ENCODE measurements around the gene ZNRF2. TPM values are rescaled to one million over a fixed set of nuclear protein-coding genes. Genes with fewer than 3 reads are reported as not detected.
"Not testable (repeated sequence)": the region's sequence is repeated elsewhere in the genome, so short reads cannot be mapped to it uniquely, and the experiment has no call there.

Gene ZNRF2
- total RNA-seq, 1 donor from 2014 or later = 13.8 TPM

DNA sequence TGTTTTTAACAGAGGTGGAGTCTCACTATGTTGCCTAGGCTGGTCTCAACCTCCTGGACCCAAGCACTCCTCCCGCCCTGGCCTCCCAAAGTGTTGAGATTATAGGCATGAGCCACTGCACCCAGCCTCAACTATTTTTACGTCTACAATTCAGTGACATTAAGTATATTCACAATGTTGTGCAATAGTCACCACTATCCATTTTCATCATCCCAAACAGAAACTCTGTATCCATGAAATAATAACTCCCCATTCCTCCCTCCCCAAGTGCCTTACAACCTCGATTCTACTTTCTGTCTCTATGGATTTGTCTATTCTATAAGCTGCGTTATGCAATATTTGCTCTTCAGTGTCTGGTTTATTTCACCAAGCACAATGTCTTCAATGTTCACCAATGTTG, 20.3 kb upstream of the ZNRF2 start:
- DNase-seq (ENCODE audit: low spot score, unreplicated experiment) = no peak
- H3K4me3 Mint-ChIP-seq (ENCODE audit: low read depth) = no peak overlapping the region
- H3K27ac Mint-ChIP-seq = no peak overlapping the region
- H3K4me1 Mint-ChIP-seq (ENCODE audit: low read depth) = peaks cover 22% of the 10 kb centered on the region
- TF ChIP-seq, protein P1, sequence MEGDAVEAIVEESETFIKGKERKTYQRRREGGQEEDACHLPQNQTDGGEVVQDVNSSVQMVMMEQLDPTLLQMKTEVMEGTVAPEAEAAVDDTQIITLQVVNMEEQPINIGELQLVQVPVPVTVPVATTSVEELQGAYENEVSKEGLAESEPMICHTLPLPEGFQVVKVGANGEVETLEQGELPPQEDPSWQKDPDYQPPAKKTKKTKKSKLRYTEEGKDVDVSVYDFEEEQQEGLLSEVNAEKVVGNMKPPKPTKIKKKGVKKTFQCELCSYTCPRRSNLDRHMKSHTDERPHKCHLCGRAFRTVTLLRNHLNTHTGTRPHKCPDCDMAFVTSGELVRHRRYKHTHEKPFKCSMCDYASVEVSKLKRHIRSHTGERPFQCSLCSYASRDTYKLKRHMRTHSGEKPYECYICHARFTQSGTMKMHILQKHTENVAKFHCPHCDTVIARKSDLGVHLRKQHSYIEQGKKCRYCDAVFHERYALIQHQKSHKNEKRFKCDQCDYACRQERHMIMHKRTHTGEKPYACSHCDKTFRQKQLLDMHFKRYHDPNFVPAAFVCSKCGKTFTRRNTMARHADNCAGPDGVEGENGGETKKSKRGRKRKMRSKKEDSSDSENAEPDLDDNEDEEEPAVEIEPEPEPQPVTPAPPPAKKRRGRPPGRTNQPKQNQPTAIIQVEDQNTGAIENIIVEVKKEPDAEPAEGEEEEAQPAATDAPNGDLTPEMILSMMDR (IDR thresholded peaks at IDR 0.05; ENCODE audit: unreplicated experiment) = no peak
- H3K36me3 Mint-ChIP-seq (ENCODE audit: insufficient read depth) = no peaks in the 10 kb centered on the region
- H3K27me3 Mint-ChIP-seq = no peaks in the 10 kb centered on the region
- H3K9me3 Mint-ChIP-seq (ENCODE audit: low read depth) = no peaks in the 10 kb centered on the region

DNA sequence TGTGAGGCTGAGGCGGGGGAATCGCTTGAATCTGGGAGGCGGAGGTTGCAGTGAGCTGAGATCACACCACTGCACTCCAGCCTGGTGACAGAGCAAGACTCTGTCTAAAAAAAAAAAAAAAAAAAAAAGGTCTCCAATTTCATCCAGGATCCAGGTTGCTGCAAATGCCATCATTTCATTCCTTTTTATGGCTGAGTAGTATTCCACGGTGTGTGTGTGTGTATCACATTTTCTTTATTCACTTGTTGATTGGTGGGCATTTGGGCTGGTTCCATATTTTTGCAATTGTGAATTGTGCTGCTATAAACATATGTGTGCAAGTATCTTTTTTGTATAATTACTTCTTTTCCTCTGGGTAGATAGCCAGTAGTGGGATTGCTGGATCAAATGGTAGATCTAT, 19.2 kb upstream of the ZNRF2 start:
- H3K36me3 Mint-ChIP-seq (ENCODE audit: insufficient read depth); H3K27me3 Mint-ChIP-seq; H3K4me3 Mint-ChIP-seq (ENCODE audit: low read depth); H3K9me3 Mint-ChIP-seq (ENCODE audit: low read depth); DNase-seq (ENCODE audit: low spot score, unreplicated experiment); H3K27ac Mint-ChIP-seq: not testable (repeated sequence)
- peaks cover 19% of the 10 kb centered on the region for H3K4me1 Mint-ChIP-seq (ENCODE audit: low read depth)

DNA sequence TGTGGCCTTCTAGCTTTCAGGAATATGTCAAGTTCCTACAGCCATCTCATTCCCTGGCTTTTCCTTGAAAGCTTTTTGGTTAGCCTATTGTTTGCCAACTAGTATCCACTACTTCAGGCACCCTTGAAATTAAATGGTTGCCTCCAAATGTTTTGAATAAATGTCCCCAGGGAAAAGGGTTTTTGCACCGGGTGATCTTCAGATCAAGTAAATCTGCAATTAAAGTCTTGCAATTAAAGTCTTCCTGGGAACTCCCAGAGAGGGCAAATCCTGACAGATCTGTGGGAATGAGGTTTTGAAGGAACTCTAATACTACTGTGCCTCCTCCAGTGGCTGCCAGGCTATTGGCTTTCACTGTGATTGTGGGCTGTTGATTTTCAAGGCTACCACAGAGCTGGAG, 17.7 kb upstream of the ZNRF2 start:
- H3K27ac Mint-ChIP-seq = no peak overlapping the region
- DNase-seq (ENCODE audit: low spot score, unreplicated experiment) = no peak
- TF ChIP-seq, protein P1 (IDR thresholded peaks at IDR 0.05; ENCODE audit: unreplicated experiment) = no peak
- peaks cover 18% of the 10 kb centered on the region for H3K4me1 Mint-ChIP-seq (ENCODE audit: low read depth)
- H3K9me3 Mint-ChIP-seq (ENCODE audit: low read depth) = no peaks in the 10 kb centered on the region
- H3K36me3 Mint-ChIP-seq (ENCODE audit: insufficient read depth) = no peaks in the 10 kb centered on the region
- H3K27me3 Mint-ChIP-seq = no peaks in the 10 kb centered on the region
- H3K4me3 Mint-ChIP-seq (ENCODE audit: low read depth) = no peak overlapping the region

DNA sequence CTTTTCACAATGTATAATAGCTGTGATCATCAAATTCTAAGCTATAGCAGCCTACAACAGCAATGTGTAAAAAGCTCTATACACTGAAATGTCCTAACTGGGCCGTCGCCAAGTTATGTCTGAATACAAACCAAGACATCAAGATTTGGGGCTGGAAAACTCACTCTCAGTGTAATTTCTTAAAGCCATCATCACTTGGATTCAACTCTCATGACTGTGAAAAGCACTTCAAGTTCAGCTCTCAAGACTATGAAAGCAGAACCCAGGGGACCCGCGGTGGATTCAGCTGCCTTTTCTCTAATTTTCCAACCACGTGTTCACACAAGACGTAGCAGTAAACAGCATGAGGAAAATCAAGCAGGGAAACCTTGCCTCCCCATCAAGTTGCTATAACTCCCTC, 15.8 kb upstream of the ZNRF2 start:
- no peak overlapping the region for H3K27ac Mint-ChIP-seq
- no peaks in the 10 kb centered on the region for H3K9me3 Mint-ChIP-seq (ENCODE audit: low read depth)
- no peaks in the 10 kb centered on the region for H3K27me3 Mint-ChIP-seq
- DNase-seq (ENCODE audit: low spot score, unreplicated experiment) = no peak
- TF ChIP-seq, protein P1 (IDR thresholded peaks at IDR 0.05; ENCODE audit: unreplicated experiment) = no peak
- no peak overlapping the region for H3K4me3 Mint-ChIP-seq (ENCODE audit: low read depth)
- peaks cover 5% of the 10 kb centered on the region for H3K4me1 Mint-ChIP-seq (ENCODE audit: low read depth)
- no peaks in the 10 kb centered on the region for H3K36me3 Mint-ChIP-seq (ENCODE audit: insufficient read depth)

DNA sequence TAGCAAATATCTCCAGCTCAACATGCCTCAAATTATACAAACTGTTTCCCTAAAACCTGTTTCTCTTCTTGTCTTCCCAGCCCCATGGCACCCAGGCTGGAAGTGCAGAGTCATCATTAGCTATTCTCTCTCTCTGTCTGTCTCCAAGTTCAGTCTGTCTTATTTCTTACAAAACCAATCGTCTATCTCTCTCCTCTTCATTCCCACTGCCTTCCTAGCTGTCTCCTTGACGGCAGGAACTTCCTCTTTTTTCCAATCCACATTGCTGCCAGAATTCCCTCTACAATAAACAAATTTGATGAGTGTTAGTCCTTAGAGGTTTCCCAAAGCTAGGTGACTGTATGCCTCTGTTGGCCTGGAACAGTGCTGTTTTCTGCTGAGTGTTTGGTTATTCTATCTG, 14.9 kb upstream of the ZNRF2 start:
- Mint-ChIP-seq H3K9me3 (ENCODE audit: low read depth) (no peaks in the 10 kb centered on the region), H3K4me1 (ENCODE audit: low read depth) (no peaks in the 10 kb centered on the region), H3K36me3 (ENCODE audit: insufficient read depth) (no peaks in the 10 kb centered on the region), H3K27me3 (no peaks in the 10 kb centered on the region), H3K4me3 (ENCODE audit: low read depth) (no peak overlapping the region), H3K27ac (no peak overlapping the region)
- no peak for DNase-seq (ENCODE audit: low spot score, unreplicated experiment)
- TF ChIP-seq, protein P1 (IDR thresholded peaks at IDR 0.05; ENCODE audit: unreplicated experiment) = no peak

DNA sequence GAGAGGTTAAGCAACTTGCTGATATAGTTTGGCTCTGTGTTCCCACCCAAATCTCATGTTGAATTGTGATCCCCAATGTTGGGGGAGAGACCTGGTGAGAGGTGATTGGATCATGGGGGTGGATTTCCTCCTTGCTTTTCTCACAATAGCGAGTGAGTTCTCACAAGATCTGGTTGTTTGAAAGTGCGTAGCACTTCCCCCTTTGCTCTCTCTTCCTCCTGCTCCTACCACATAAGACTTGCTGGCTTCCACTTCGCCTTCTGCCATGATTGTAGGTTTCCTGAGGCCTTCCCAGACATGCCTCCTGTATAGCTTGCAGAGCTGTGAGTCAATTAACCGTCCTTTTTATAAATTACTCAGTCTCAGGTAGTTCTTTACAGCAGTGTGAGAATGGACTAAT, 13.5 kb upstream of the ZNRF2 start:
- no peaks in the 10 kb centered on the region for H3K36me3 Mint-ChIP-seq (ENCODE audit: insufficient read depth)
- no peak for DNase-seq (ENCODE audit: low spot score, unreplicated experiment)
- H3K27me3 Mint-ChIP-seq = no peaks in the 10 kb centered on the region
- H3K27ac Mint-ChIP-seq = no peak overlapping the region
- no peaks in the 10 kb centered on the region for H3K4me1 Mint-ChIP-seq (ENCODE audit: low read depth)
- TF ChIP-seq, protein P1 (IDR thresholded peaks at IDR 0.05; ENCODE audit: unreplicated experiment) = no peak
- H3K9me3 Mint-ChIP-seq (ENCODE audit: low read depth) = no peaks in the 10 kb centered on the region
- H3K4me3 Mint-ChIP-seq (ENCODE audit: low read depth) = no peak overlapping the region

Measured in progenitor cell of endocrine pancreas (in vitro differentiated cells).